Nephron (organoid): ENCODE results near the gene LONP2.
"Not testable (repeated sequence)": the region's sequence is repeated elsewhere in the genome, so short reads cannot be mapped to it uniquely, and the experiment has no call there.

ENCODE experiments used
- H3K27ac Mint-ChIP-seq, 3 experiments: 2 replicates each; pipeline ENCODE4 v1.8.0; 2020; ENCODE audit warnings: mixed read lengths in 3 of 3, mild to moderate bottlenecking in 2 of 3, moderate library complexity in 1 of 3
- H3K27me3 Mint-ChIP-seq: 2 replicates; pipeline ENCODE4 v1.8.0; 2021; ENCODE audit warnings: low read depth, mild to moderate bottlenecking, moderate library complexity, mixed read lengths
- H3K36me3 Mint-ChIP-seq: 2 replicates; pipeline ENCODE4 v1.8.0; 2020; ENCODE audit warnings: low read depth, mixed read lengths
- H3K4me1 Mint-ChIP-seq: 2 replicates; pipeline ENCODE4 v1.8.0; 2020; ENCODE audit warnings: mixed read lengths
- H3K4me3 Mint-ChIP-seq, 3 experiments: 2 replicates each; pipeline ENCODE4 v1.8.0; 2020; ENCODE audit warnings: mild to moderate bottlenecking in 3 of 3, mixed read lengths in 3 of 3, moderate library complexity in 2 of 3
- H3K9me3 Mint-ChIP-seq: 2 replicates; pipeline ENCODE4 v1.8.0; 2020; ENCODE audit warnings: mixed read lengths
- CTCF ChIP-seq, 3 experiments: fragments of 200-600 bp; sonication (generic); IDR thresholded peaks; one replicate each; pipeline ENCODE4 v1.5.0; 2021; ENCODE audit warnings: antibody characterized with exemption in 3 of 3; ENCODE audit not compliant: unreplicated experiment in 3 of 3

Gene LONP2

GRCh38 chr16:48347980-48348379 lies 103.9 kb downstream of the LONP2 start:
- Mint-ChIP-seq H3K36me3 (peaks cover 49% of the 10 kb centered on the region), H3K4me1 (no peaks in the 10 kb centered on the region), H3K27ac (peak overlapping the region in 1 of 3 experiments; percentile 27), H3K27me3 (no peaks in the 10 kb centered on the region), H3K4me3 (no peak overlapping the region), H3K9me3 (no peaks in the 10 kb centered on the region)
- no peak for TF ChIP-seq CTCF (IDR thresholded peaks at IDR 0.05; ENCODE audit: unreplicated experiment in 3 of 3)

GRCh38 chr16:48350736-48351135 lies 106.6 kb downstream of the LONP2 start:
- Mint-ChIP-seq H3K4me1 (no peaks in the 10 kb centered on the region), H3K4me3 (no peak overlapping the region), H3K27ac (peak overlapping the region; percentile 29 to 88 (median 53)), H3K27me3 (no peaks in the 10 kb centered on the region), H3K36me3 (peaks cover 55% of the 10 kb centered on the region), H3K9me3 (no peaks in the 10 kb centered on the region)
- no peak for TF ChIP-seq CTCF (IDR thresholded peaks at IDR 0.05; ENCODE audit: unreplicated experiment in 3 of 3)

- Mint-ChIP-seq H3K36me3 (peaks cover 62% of the 10 kb centered on the region), H3K4me3 (no peak overlapping the region), H3K9me3 (no peaks in the 10 kb centered on the region), H3K27me3 (no peaks in the 10 kb centered on the region), H3K4me1 (no peaks in the 10 kb centered on the region), H3K27ac (no peak overlapping the region)
- no peak for TF ChIP-seq CTCF (IDR thresholded peaks at IDR 0.05; ENCODE audit: unreplicated experiment in 3 of 3)
Measured at GRCh38 chr16:48352648-48353390, 108.7 kb downstream of the LONP2 start.

GRCh38 chr16:48353565-48354163 lies 109.6 kb downstream of the LONP2 start:
- H3K4me3 Mint-ChIP-seq: no peak overlapping the region
- H3K9me3 Mint-ChIP-seq: no peaks in the 10 kb centered on the region
- TF ChIP-seq CTCF (IDR thresholded peaks at IDR 0.05; ENCODE audit: unreplicated experiment in 3 of 3): peak; percentile 69 to 74 (median 74)

GRCh38 chr16:48354385-48354784 lies 110.3 kb downstream of the LONP2 start:
- H3K4me1 Mint-ChIP-seq, H3K27me3 Mint-ChIP-seq, H3K4me3 Mint-ChIP-seq, H3K9me3 Mint-ChIP-seq, H3K27ac Mint-ChIP-seq: not testable (repeated sequence)
- peaks cover 60% of the 10 kb centered on the region for H3K36me3 Mint-ChIP-seq

More at GRCh38 chr16:48353565-48354163, 109.6 kb downstream of the LONP2 start:
- Mint-ChIP-seq H3K27ac (peak overlapping the region; percentile 37 to 59 (median 45)), H3K36me3 (peaks cover 62% of the 10 kb centered on the region), H3K27me3 (no peaks in the 10 kb centered on the region), H3K4me1 (no peaks in the 10 kb centered on the region)

- Mint-ChIP-seq H3K4me3 (no peak overlapping the region), H3K4me1 (no peaks in the 10 kb centered on the region), H3K9me3 (no peaks in the 10 kb centered on the region), H3K27me3 (no peaks in the 10 kb centered on the region), H3K27ac (no peak overlapping the region), H3K36me3 (peaks cover 55% of the 10 kb centered on the region)
- no peak for TF ChIP-seq CTCF (IDR thresholded peaks at IDR 0.05; ENCODE audit: unreplicated experiment in 3 of 3)
Measured at GRCh38 chr16:48354877-48355855, 111.1 kb downstream of the LONP2 start.
